A549 (cell line): Measurements from ENCODE around the gene APBB2. TPM values are rescaled to one million over a fixed set of nuclear protein-coding genes. Genes with fewer than 3 reads are reported as not detected.

Experiments
- ATAC-seq, 2 experiments: fragments of 200-7000 bp in 1 of 2; fragments of >200 bp in 1 of 2; cut with Nextera tagmentation in 1 of 2; cut with Tn5 transposase in 1 of 2; 3 replicates each; pipeline versions ENCODE4 v1.8.0 to v1.9.1; 2018 to 2020; ENCODE audit warnings: mild to moderate bottlenecking in 1 of 2, moderate library complexity in 1 of 2
- CTCF ChIA-PET: fragments of 300-600 bp; sonication (Branson Sonifier 250); formaldehyde crosslinking; extraction: SDS; loops from one replicate; lab custom pipeline; 2021; ENCODE audit warnings: antibody characterized with exemption, inconsistent platforms; lab: Yijun Ruan, JAX
- POLR2A ChIA-PET: fragments of 350-600 bp; formaldehyde crosslinking; extraction: SDS; loops from one replicate; lab custom pipeline; 2021; ENCODE audit warnings: antibody characterized with exemption, inconsistent platforms; lab: Yijun Ruan, JAX
- DNase-seq, 2 experiments: peaks; one replicate each; pipeline versions ENCODE4 v3.0.0 to v3.0.0-alpha.2; 2011 to 2016; ENCODE audit warnings: low read depth in 1 of 2, low spot score in 1 of 2
- FAIRE-seq: peaks from 2 replicates; lab custom pipeline; 2011; peaks lifted over from hg19 to GRCh38; lab: Jason Lieb, UNC
- H3K27ac ChIP-seq, 2 experiments: fragments of >200 bp; sonication (Bioruptor Twin); formaldehyde crosslinking; 3 replicates each; pipeline ENCODE4 v1.5.1; 2016 to 2017
- H3K4me1 ChIP-seq: fragments of >200 bp; sonication (Bioruptor Twin); formaldehyde crosslinking; 3 replicates; pipeline ENCODE4 v1.6.1; 2016
- H3K4me2 ChIP-seq: fragments of >200 bp; sonication (Bioruptor Twin); formaldehyde crosslinking; 3 replicates; pipeline ENCODE4 v1.6.1; 2016
- H3K4me3 ChIP-seq: fragments of >200 bp; sonication (Bioruptor Twin); formaldehyde crosslinking; 3 replicates; pipeline ENCODE4 v1.5.1; 2016
- H3K9me3 ChIP-seq: fragments of >200 bp; sonication (Bioruptor Twin); formaldehyde crosslinking; 3 replicates; pipeline ENCODE4 v1.6.1; 2016
- CBX8 ChIP-seq: fragments of 200-600 bp; sonication (generic); IDR thresholded peaks from 2 replicates; pipeline ENCODE4 v1.6.1; 2016
- E2F6 ChIP-seq: IDR thresholded peaks from 2 replicates; pipeline ENCODE4 v1.6.1; 2012; ENCODE audit warnings: low read depth, borderline replicate concordance
- EHMT2 ChIP-seq: fragments of 200-600 bp; sonication (generic); IDR thresholded peaks from 2 replicates; pipeline ENCODE4 v1.6.1; 2016; ENCODE audit warnings: antibody characterized with exemption, low read depth, mild to moderate bottlenecking, moderate library complexity
- EP300 ChIP-seq, 2 experiments: fragments of >200 bp; sonication (Bioruptor Twin); formaldehyde crosslinking; IDR thresholded peaks; 2 replicates in 1 of 2; 3 replicates in 1 of 2; pipeline ENCODE4 v1.6.1; 2016 to 2017
- FOSB ChIP-seq: fragments of 250-450 bp; sonication (Bioruptor Pico); IDR thresholded peaks from 2 replicates; pipeline ENCODE4 v1.5.0; 2020; ENCODE audit warnings: mild to moderate bottlenecking, moderate library complexity
- FOSL2 ChIP-seq, 2 experiments: fragments of 450-650 bp in 1 of 2; fragments of >200 bp in 1 of 2; sonication (Bioruptor Twin) in 1 of 2; formaldehyde crosslinking; IDR thresholded peaks; 2 replicates each; pipeline versions ENCODE4 v1.5.0 to v1.6.1; 2016 to 2020; ENCODE audit warnings: mild to moderate bottlenecking in 1 of 2, moderate library complexity in 1 of 2
- GATA3 ChIP-seq: IDR thresholded peaks from 2 replicates; pipeline ENCODE4 v1.6.1; 2012; ENCODE audit warnings: borderline replicate concordance
- HEYL ChIP-seq: fragments of 250-450 bp; sonication (Bioruptor Pico); IDR thresholded peaks from 2 replicates; pipeline ENCODE4 v1.8.0; 2021; ENCODE audit warnings: mild to moderate bottlenecking, moderate library complexity
- HOXA7 ChIP-seq: fragments of 250-450 bp; sonication (Bioruptor Pico); IDR thresholded peaks from 2 replicates; pipeline ENCODE4 v1.5.0; 2020; ENCODE audit warnings: mild to moderate bottlenecking, moderate library complexity
- HOXB13 ChIP-seq: fragments of 250-450 bp; sonication (Bioruptor Pico); IDR thresholded peaks from 2 replicates; pipeline ENCODE4 v1.5.0; 2020; ENCODE audit warnings: low read depth, mild to moderate bottlenecking, moderate library complexity
- HOXB5 ChIP-seq: fragments of 250-450 bp; sonication (Bioruptor Pico); IDR thresholded peaks from 2 replicates; pipeline ENCODE4 v1.5.0; 2020; ENCODE audit warnings: mild to moderate bottlenecking, moderate library complexity
- KDM1A ChIP-seq: fragments of 200-600 bp; sonication (generic); IDR thresholded peaks from 2 replicates; pipeline ENCODE4 v1.6.1; 2016; ENCODE audit warnings: low read depth, mild to moderate bottlenecking
- MAFK ChIP-seq: fragments of 450-650 bp; IDR thresholded peaks from 2 replicates; pipeline ENCODE4 v1.6.1; 2014; ENCODE audit not compliant: partially characterized antibody
- MYC ChIP-seq: IDR thresholded peaks from 2 replicates; pipeline ENCODE4 v1.6.1; 2012; ENCODE audit warnings: mild to moderate bottlenecking, inconsistent platforms, low read length, improper control_type of control experiment, borderline replicate concordance
- NPAS2 ChIP-seq: fragments of 250-450 bp; sonication (Bioruptor Pico); IDR thresholded peaks from 2 replicates; pipeline ENCODE4 v1.8.0; 2022; ENCODE audit warnings: mild to moderate bottlenecking, moderate library complexity, borderline replicate concordance
- PBX3 ChIP-seq: IDR thresholded peaks from 2 replicates; pipeline ENCODE4 v1.6.1; 2012
- PHF8 ChIP-seq: fragments of 200-600 bp; sonication (generic); IDR thresholded peaks from 2 replicates; pipeline ENCODE4 v1.6.1; 2016; ENCODE audit warnings: low read depth, mild to moderate bottlenecking, antibody characterized with exemption, moderate library complexity, borderline replicate concordance
- POLR2A ChIP-seq: IDR thresholded peaks from 2 replicates; pipeline ENCODE4 v1.6.1; 2012; ENCODE audit warnings: mild to moderate bottlenecking, low read length
- RAD21 ChIP-seq, 2 experiments: fragments of >200 bp in 1 of 2; sonication (Bioruptor Twin) in 1 of 2; formaldehyde crosslinking in 1 of 2; IDR thresholded peaks in 1 of 2; conservative IDR thresholded peaks in 1 of 2; 2 replicates in 1 of 2; 3 replicates in 1 of 2; pipeline ENCODE4 v1.6.1; 2012 to 2018; ENCODE audit warnings: inconsistent platforms in 1 of 2
- SMC3 ChIP-seq: fragments of >200 bp; sonication (Bioruptor Twin); formaldehyde crosslinking; IDR thresholded peaks from 3 replicates; pipeline ENCODE4 v1.6.1; 2018; ENCODE audit warnings: inconsistent platforms
- SREBF2 ChIP-seq: fragments of 450-650 bp; IDR thresholded peaks from 2 replicates; pipeline ENCODE4 v1.6.1; 2014; ENCODE audit warnings: mild to moderate bottlenecking, moderate library complexity
- TP53 ChIP-seq: fragments of 250-450 bp; sonication (Bioruptor Pico); IDR thresholded peaks from 2 replicates; pipeline ENCODE4 v1.5.0; 2021; ENCODE audit warnings: mild to moderate bottlenecking, moderate library complexity
- ZNF302 ChIP-seq: fragments of 250-450 bp; sonication (Bioruptor Pico); IDR thresholded peaks from 2 replicates; pipeline ENCODE4 v1.9.0; 2021; ENCODE audit warnings: inconsistent platforms, mild to moderate bottlenecking, moderate library complexity
- ZSCAN20 ChIP-seq: fragments of 250-450 bp; sonication (Bioruptor Pico); IDR thresholded peaks from 2 replicates; pipeline ENCODE4 v1.8.0; 2022; ENCODE audit warnings: mild to moderate bottlenecking, moderate library complexity
- WGBS: methylation state at CpG from one replicate; pipeline ENCODE4 v1.1.6; 2017; ENCODE audit errors: missing lambda C conversion rate; 5-methylcytosine and 5-hydroxymethylcytosine counted together
- polyA plus RNA-seq, 4 experiments: library from polyadenylated mRNA; depleted of rRNA in 3 of 4; stranded (reverse); fragments of >200 nt; fragmentation: RNase III in 1 of 4; extraction: RNeasy Plus Mini Kit Qiagen cat#74134 plus additional on column Dnase treatment in 1 of 4; gene quantifications; 2 replicates in 3 of 4; 3 replicates in 1 of 4; pipeline ENCODE4 v1.2.3, GENCODE V29; 2011 to 2017
- TF ChIP-seq, protein P1 (sequence below): fragments of >200 bp; sonication (Bioruptor Twin); formaldehyde crosslinking; IDR thresholded peaks from 3 replicates; pipeline ENCODE4 v1.6.1; 2016
- TF ChIP-seq, protein P2 (sequence below): fragments of >200 bp; sonication (Bioruptor Twin); formaldehyde crosslinking; IDR thresholded peaks from 3 replicates; pipeline ENCODE4 v1.5.1; 2016
- TF ChIP-seq, protein P3 (sequence below): fragments of 250-450 bp; sonication (Bioruptor Pico); IDR thresholded peaks from 2 replicates; pipeline ENCODE4 v1.5.0; 2020; ENCODE audit warnings: low read depth, mild to moderate bottlenecking, moderate library complexity
- TF ChIP-seq, protein P4 (sequence below): fragments of 450-650 bp; IDR thresholded peaks from 2 replicates; pipeline ENCODE4 v1.6.1; 2014; ENCODE audit warnings: antibody characterized with exemption

Gene APBB2
- polyA plus RNA-seq, 2 of the 4 experiments (the other 2 are of a cell fraction), result 8.3 to 31.9 TPM

GRCh38 chr4:40992472-40993295 lies 221.7 kb downstream of the APBB2 start:
- CTCF ChIA-PET, result interaction anchor here (0.6 to 1.8 kb wide), 5 partner anchors 13 to 908 kb away, joined by 3 to 11 read pairs (median 3); no protein-coding TSS in a partner anchor
- POLR2A ChIA-PET, result interaction anchor here (0.7 kb wide), 1 partner anchor 24 kb away, joined by 3 read pairs; no protein-coding TSS in a partner anchor
- FAIRE-seq (no peak), ATAC-seq (no peak), DNase-seq (peak in 1 of 2 experiments; percentile 34)
- Histone ChIP-seq H3K4me2 (peak overlapping the region; percentile 45), H3K4me1 (peaks cover 68% of the 10 kb centered on the region), H3K4me3 (no peak overlapping the region)
- TF ChIP-seq, protein P1, sequence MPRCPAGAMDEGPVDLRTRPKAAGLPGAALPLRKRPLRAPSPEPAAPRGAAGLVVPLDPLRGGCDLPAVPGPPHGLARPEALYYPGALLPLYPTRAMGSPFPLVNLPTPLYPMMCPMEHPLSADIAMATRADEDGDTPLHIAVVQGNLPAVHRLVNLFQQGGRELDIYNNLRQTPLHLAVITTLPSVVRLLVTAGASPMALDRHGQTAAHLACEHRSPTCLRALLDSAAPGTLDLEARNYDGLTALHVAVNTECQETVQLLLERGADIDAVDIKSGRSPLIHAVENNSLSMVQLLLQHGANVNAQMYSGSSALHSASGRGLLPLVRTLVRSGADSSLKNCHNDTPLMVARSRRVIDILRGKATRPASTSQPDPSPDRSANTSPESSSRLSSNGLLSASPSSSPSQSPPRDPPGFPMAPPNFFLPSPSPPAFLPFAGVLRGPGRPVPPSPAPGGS, result no peak
- TF ChIP-seq EP300 (IDR thresholded peaks at IDR 0.05), result no peak
- TF ChIP-seq HEYL (CRISPR knock-in tag), result no peak
- no peak for TF ChIP-seq NPAS2
- TF ChIP-seq, protein P2, sequence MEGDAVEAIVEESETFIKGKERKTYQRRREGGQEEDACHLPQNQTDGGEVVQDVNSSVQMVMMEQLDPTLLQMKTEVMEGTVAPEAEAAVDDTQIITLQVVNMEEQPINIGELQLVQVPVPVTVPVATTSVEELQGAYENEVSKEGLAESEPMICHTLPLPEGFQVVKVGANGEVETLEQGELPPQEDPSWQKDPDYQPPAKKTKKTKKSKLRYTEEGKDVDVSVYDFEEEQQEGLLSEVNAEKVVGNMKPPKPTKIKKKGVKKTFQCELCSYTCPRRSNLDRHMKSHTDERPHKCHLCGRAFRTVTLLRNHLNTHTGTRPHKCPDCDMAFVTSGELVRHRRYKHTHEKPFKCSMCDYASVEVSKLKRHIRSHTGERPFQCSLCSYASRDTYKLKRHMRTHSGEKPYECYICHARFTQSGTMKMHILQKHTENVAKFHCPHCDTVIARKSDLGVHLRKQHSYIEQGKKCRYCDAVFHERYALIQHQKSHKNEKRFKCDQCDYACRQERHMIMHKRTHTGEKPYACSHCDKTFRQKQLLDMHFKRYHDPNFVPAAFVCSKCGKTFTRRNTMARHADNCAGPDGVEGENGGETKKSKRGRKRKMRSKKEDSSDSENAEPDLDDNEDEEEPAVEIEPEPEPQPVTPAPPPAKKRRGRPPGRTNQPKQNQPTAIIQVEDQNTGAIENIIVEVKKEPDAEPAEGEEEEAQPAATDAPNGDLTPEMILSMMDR, result no peak
- TF ChIP-seq ZSCAN20 (CRISPR knock-in tag), result no peak
- no peak for TF ChIP-seq FOSL2 (IDR thresholded peaks at IDR 0.05)
- TF ChIP-seq FOSL2 (CRISPR knock-in tag; IDR thresholded peaks at IDR 0.05), result peak; percentile 26
- TF ChIP-seq MAFK, result no peak
- no peak for TF ChIP-seq RAD21 (conservative IDR thresholded peaks at IDR 0.05 in 1 of 2, IDR thresholded peaks at IDR 0.05 in 1 of 2)
- TF ChIP-seq PBX3, result no peak
- TF ChIP-seq CBX8, result no peak
- TF ChIP-seq HOXB5 (CRISPR knock-in tag), result no peak
- TF ChIP-seq, protein P3, sequence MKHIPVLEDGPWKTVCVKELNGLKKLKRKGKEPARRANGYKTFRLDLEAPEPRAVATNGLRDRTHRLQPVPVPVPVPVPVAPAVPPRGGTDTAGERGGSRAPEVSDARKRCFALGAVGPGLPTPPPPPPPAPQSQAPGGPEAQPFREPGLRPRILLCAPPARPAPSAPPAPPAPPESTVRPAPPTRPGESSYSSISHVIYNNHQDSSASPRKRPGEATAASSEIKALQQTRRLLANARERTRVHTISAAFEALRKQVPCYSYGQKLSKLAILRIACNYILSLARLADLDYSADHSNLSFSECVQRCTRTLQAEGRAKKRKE, result 0 out of 2 replicates have a peak, but pooled peaks have one; percentile 19
- TF ChIP-seq POLR2A, result no peak
- no peak for TF ChIP-seq KDM1A
- TF ChIP-seq SREBF2, result no peak
- no peak for TF ChIP-seq HOXB13
- TF ChIP-seq PHF8, result no peak
- TF ChIP-seq, all 56 proteins: peak for 2
- whole genome bisulfite sequencing, result 80% methylated on average over 17 of the region's 17 CpGs
- H3K9me3 ChIP-seq, result no peaks in the 10 kb centered on the region
- H3K27ac ChIP-seq, result peak overlapping the region; percentile 78 to 89

DNA sequence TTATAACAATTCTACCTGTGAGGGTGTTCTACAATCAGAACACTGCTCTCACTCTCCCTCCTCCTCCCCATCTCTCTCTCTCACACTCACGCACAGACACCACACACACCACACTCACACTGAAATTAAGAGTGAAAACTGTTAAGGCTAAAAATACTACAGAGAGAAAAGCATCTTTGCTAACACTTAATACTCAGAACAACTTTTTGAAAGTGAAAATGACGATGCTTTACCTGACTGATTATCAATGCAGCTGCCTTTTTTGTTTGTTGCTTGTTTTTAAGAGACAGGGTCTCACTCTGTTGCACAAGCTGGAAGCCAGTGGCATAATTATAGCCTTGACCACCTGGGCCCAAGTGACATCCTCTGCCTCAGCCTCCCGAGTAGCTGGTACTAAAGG lies 222.4 kb downstream of the APBB2 start:
- H3K4me1 ChIP-seq, result peaks cover 68% of the 10 kb centered on the region
- peak overlapping the region; percentile 78 to 89 for H3K27ac ChIP-seq
- DNase-seq, result no peak
- ChIA-PET POLR2A (interaction anchor here (0.6 to 0.7 kb wide), 2 partner anchors 25 to 220 kb away, joined by 3 to 4 read pairs; no protein-coding TSS in a partner anchor), CTCF (interaction anchor here (0.6 to 3.1 kb wide), 4 partner anchors 16 to 222 kb away, joined by 3 to 11 read pairs (median 6); partner anchors contain the start of gene APBB2)
- no peak for TF ChIP-seq E2F6
- no peak for TF ChIP-seq NPAS2
- TF ChIP-seq ZNF302 (CRISPR knock-in tag), result no peak
- no peak for TF ChIP-seq MYC
- no peak for TF ChIP-seq FOSB (CRISPR knock-in tag)
- TF ChIP-seq PBX3, result no peak
- TF ChIP-seq EHMT2, result no peak
- TF ChIP-seq SMC3, result no peak
- TF ChIP-seq, protein P4, sequence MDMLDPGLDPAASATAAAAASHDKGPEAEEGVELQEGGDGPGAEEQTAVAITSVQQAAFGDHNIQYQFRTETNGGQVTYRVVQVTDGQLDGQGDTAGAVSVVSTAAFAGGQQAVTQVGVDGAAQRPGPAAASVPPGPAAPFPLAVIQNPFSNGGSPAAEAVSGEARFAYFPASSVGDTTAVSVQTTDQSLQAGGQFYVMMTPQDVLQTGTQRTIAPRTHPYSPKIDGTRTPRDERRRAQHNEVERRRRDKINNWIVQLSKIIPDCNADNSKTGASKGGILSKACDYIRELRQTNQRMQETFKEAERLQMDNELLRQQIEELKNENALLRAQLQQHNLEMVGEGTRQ, result no peak
- TF ChIP-seq HOXA7 (CRISPR knock-in tag), result no peak
- no peak for TF ChIP-seq TP53 (CRISPR knock-in tag)
- TF ChIP-seq GATA3, result no peak
- H3K9me3 ChIP-seq, result no peaks in the 10 kb centered on the region
- no peak for FAIRE-seq
- H3K4me2 ChIP-seq, result peak overlapping the region; percentile 70
- ATAC-seq, result no peak
- WGBS, result 81% methylated on average over 3 of the region's 3 CpGs
- H3K4me3 ChIP-seq, result no peak overlapping the region
